Fibroblast of lung (primary cell): Measurements from ENCODE around the gene CENPVL3.

Experiments used
- CTCF ChIP-seq, 2 donors: IDR thresholded peaks in 1 of 2; conservative IDR thresholded peaks in 1 of 2; 1 replicate in 1 of 2; 2 replicates in 1 of 2; pipeline ENCODE4 v1.5.1; 2011 to 2012; ENCODE audit warnings: low read length in 2 of 2, control low read depth in 1 of 2, inconsistent platforms in 1 of 2, low read depth in 1 of 2, mild to moderate bottlenecking in 1 of 2
- EZH2 ChIP-seq: IDR thresholded peaks from 2 replicates; pipeline ENCODE4 v1.5.1; 2012; ENCODE audit warnings: low read length, control low read depth, mild to moderate bottlenecking; ENCODE audit errors: missing control alignments

GRCh38 chrX:51643377-51643776, 24.7 kb upstream of the CENPVL3 start:
- TF ChIP-seq CTCF (conservative IDR thresholded peaks at IDR 0.05 in 1 of 2, IDR thresholded peaks at IDR 0.05 in 1 of 2; ENCODE audit: low read depth in 1 of 2, low read length in 2 of 2) = no peak
- TF ChIP-seq EZH2 = no peak
